GM21390 (cell line): Measurements from ENCODE around the gene EIF4B.

Experiments used
- ATAC-seq: cut with Tn5 transposase; IDR thresholded peaks from one replicate; pipeline ENCODE4 v1.9.1; 2021; ENCODE audit not compliant: unreplicated experiment

Gene EIF4B

GRCh38 chr12:53044896-53045695, 38.8 kb downstream of the EIF4B start:
- no peak for ATAC-seq

GRCh38 chr12:53045696-53046045, 39.4 kb downstream of the EIF4B start:
- no peak for ATAC-seq

GRCh38 chr12:53046655-53047220, 40.5 kb downstream of the EIF4B start:
- peak; percentile 36 for ATAC-seq

GRCh38 chr12:53047221-53048032, 41.2 kb downstream of the EIF4B start:
- peak; percentile 73 for ATAC-seq

GRCh38 chr12:53048033-53048779, 42.0 kb downstream of the EIF4B start:
- no peak for ATAC-seq

GRCh38 chr12:53048780-53049401, 42.6 kb downstream of the EIF4B start:
- ATAC-seq: no peak

- ATAC-seq: no peak
Observed at GRCh38 chr12:53049571-53050318, 43.5 kb downstream of the EIF4B start, which contains the start of gene TNS2. Gene TNS2 (plus strand): TSS chr12:53050065. CDS start chr12:53050186, 121 bp downstream.

GRCh38 chr12:53050426-53051057, 44.3 kb downstream of the EIF4B start:
- no peak for ATAC-seq

- ATAC-seq: no peak
Observed at GRCh38 chr12:53051058-53051880, 45.0 kb downstream of the EIF4B start.

- ATAC-seq: no peak
Observed at GRCh38 chr12:53051881-53052412, 45.7 kb downstream of the EIF4B start.

- ATAC-seq: no peak
Observed at GRCh38 chr12:53052419-53053217, 46.4 kb downstream of the EIF4B start.

GRCh38 chr12:53053218-53054111, 47.2 kb downstream of the EIF4B start:
- ATAC-seq: no peak

- ATAC-seq: peak; percentile 88
Observed at GRCh38 chr12:53054112-53054878, 48.0 kb downstream of the EIF4B start.

- ATAC-seq: no peak
Observed at GRCh38 chr12:53055471-53056266, 49.4 kb downstream of the EIF4B start.

- no peak for ATAC-seq
Observed at GRCh38 chr12:53056296-53056695, 50.0 kb downstream of the EIF4B start.
